Islet of Langerhans (tissue), 1 donor: Measurements from ENCODE around the gene PDE4B.
A peak's percentile ranks its signal among the peaks of the same experiment; 100 is the strongest.

Source experiments
- FAIRE-seq: peaks from one replicate; lab custom pipeline; 2011; peaks lifted over from hg19 to GRCh38; lab: Jason Lieb, UNC

PDE4B gene

DNA sequence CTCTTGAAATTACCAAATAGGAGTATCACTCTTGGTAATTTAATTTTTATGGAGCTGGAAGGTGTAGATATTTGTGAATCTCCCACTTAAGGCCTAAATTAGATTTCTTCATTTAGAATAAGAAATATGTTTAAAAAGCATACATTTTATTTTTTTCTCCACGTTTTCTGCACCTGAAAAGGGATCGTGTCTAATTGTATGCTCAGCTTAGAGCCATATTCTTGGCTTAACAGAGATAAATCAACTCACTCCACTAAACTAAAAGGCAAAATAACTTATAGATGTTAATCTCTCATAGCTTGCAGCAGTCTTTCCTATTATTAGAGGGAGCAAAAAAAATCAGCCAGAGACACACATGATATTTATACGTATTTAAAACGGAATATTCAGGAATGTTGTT, 404.4 kb downstream of the PDE4B start:
- no peak for FAIRE-seq

GRCh38 chr1:66197785-66198184, 405.1 kb downstream of the PDE4B start:
- FAIRE-seq = no peak

GRCh38 chr1:66206563-66207144, 414.0 kb downstream of the PDE4B start:
- no peak for FAIRE-seq

- FAIRE-seq = peak; percentile 99
Measured at GRCh38 chr1:66207484-66207883, 414.8 kb downstream of the PDE4B start.

GRCh38 chr1:66208632-66209031, 415.9 kb downstream of the PDE4B start:
- FAIRE-seq = no peak

- FAIRE-seq = no peak
Measured at GRCh38 chr1:66210635-66211244, 418.0 kb downstream of the PDE4B start.

GRCh38 chr1:66211521-66211920, 418.8 kb downstream of the PDE4B start:
- no peak for FAIRE-seq

GRCh38 chr1:66213491-66213890, 420.8 kb downstream of the PDE4B start:
- no peak for FAIRE-seq

- no peak for FAIRE-seq
Measured at GRCh38 chr1:66214901-66215300, 422.2 kb downstream of the PDE4B start.

GRCh38 chr1:66217021-66217420, 424.3 kb downstream of the PDE4B start:
- FAIRE-seq = no peak

DNA sequence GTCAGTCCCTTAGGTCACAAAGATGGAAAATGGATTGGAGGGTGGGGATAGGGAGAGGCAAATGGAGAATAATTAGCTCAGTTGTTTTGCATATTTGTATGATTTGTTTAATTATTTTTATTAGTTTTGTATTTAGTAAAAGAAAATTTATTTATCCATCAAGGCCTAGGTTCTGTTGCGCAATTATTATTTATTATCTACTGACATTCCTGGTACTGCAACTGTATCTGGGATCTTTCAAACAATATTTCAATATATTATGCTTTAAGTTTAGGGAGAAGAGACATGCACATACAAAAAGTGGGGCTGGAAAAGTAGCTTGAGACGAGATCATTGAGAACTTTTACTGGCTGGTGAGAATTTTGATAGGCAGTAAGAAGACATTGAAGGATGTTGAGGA, 424.9 kb downstream of the PDE4B start:
- FAIRE-seq = peak; percentile 45

- no peak for FAIRE-seq
Measured at GRCh38 chr1:66220477-66220876, 427.8 kb downstream of the PDE4B start.

DNA sequence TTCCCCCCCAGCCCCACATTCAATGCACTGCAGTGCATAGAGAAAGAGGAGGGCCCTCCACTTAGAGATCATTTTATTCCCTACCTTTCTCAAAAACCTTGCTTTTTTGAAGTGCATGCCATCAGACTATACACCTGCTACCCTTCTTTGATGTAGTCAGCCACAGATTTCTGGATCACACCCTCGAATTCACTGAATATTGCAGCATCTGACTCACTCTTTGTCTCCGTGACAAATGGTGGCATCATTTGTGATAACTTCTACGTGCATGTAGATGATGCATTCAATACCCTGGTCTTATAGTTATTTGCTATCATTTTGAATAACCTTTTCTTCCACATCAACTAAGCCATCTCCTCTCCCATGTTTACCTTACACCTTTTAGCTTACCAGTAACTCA, 431.0 kb downstream of the PDE4B start:
- FAIRE-seq = no peak

DNA sequence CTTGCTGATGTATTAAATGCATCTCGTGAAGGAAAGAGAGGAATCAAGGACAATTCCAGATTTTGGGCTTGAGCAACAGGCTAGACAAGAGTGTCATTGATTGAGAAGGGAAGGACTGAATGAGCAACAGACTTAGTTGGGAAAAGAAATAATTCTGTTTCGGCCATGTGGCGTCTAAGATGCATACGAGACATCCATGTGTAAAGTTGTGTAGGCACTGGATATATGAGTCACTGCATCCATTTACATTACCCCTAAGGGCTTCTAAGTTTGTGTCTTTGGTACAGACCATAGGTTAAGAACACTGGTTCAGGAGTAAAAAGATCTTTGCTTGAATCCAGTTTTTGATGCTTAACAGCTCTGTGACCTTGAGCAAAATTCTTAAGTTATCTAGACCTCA, 434.3 kb downstream of the PDE4B start:
- FAIRE-seq = no peak

DNA sequence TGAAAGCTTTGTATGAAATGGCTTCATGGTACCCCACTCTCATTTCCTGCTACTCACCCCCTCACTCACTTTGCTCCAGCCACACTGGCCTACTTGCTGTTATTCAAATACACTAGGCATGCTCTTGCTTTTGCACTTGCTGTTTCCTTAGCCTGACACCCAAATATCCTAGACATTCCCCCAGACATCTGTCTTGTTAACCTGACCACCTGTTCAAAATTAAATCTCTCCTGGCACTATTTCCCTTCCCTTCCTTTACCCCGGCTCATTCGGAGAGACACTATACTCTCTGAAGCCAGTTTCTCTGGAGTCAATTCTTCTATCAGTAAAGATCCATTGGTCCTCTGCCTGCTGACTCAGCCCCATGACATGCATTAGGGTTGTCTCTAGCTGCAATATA, 435.3 kb downstream of the PDE4B start:
- FAIRE-seq = no peak

DNA sequence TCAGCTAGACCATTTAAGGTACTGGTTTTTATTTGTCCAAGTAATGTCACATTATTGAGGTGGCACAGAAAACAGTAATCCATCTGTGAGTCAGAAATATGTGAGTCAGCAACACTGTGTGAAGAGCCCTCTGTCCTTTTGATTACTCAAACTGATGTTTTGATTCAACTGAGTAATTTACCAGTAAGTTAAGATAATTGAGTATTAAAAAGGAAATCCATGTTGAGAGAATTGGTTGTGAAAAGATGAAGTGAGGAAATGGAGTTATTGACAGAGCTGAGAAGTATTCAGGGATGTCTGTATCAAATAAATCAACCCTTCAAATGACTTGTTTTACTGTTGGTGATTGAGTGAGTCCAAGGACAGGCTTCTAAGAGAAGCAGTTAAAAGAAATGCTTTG, 438.5 kb downstream of the PDE4B start:
- peak; percentile 97 for FAIRE-seq

- no peak for FAIRE-seq
Measured at GRCh38 chr1:66231681-66232463, 439.2 kb downstream of the PDE4B start.

GRCh38 chr1:66237042-66237441, 444.3 kb downstream of the PDE4B start:
- FAIRE-seq = no peak

DNA sequence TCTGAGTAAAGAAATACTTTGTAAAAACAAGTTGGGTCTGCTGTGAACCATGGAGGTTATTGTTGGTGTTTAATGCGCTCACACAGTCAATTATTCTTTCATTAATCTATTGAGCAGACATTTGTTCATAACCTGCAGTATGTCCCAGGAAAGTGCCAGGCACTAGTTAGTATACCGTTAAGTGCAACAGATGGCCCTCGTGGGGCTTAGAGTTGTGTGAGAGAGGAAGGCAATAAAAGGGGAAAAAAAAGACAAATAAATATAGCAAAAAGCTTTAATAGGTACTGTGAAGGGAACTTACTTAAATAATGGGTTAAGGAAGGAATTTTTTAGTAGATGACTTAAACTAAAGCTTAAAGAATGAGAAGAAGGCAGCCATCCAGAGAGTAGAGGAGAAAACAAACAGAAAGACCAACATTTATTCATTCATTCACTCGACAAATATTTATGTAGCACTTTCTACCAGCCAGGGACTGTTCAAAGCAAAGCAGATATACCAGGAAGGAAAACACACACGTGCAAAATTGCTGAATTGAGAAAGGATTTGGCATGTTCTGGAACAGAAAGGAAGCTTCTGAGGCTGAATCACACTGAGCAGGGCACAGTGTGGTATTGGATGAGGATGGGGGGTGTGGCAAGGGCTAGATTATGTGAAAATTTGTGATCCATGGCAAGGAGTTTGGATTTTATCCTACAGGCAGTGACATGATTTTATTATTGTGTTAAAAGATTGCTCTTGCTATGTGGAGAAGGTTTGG, 445.2 kb downstream of the PDE4B start:
- FAIRE-seq = no peak

DNA sequence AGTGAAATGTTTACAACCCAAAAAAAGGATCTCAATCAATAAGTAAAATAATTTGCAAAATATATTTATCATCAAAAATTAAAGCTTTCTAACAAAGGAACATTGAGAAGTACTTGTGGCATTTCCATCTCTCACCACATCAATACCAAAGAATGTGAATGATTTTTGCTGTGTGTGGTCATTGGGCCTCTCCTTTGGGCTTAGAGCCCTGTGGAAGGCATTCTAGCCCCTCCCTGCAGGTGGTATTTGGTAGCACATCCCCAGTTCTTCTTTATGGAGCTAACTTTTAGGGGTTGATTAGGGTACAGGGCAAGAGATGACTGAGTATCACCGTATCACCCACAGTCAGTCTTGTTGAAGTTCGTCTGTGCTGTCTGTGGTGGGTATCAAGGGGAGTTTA, 447.1 kb downstream of the PDE4B start:
- FAIRE-seq = no peak

DNA sequence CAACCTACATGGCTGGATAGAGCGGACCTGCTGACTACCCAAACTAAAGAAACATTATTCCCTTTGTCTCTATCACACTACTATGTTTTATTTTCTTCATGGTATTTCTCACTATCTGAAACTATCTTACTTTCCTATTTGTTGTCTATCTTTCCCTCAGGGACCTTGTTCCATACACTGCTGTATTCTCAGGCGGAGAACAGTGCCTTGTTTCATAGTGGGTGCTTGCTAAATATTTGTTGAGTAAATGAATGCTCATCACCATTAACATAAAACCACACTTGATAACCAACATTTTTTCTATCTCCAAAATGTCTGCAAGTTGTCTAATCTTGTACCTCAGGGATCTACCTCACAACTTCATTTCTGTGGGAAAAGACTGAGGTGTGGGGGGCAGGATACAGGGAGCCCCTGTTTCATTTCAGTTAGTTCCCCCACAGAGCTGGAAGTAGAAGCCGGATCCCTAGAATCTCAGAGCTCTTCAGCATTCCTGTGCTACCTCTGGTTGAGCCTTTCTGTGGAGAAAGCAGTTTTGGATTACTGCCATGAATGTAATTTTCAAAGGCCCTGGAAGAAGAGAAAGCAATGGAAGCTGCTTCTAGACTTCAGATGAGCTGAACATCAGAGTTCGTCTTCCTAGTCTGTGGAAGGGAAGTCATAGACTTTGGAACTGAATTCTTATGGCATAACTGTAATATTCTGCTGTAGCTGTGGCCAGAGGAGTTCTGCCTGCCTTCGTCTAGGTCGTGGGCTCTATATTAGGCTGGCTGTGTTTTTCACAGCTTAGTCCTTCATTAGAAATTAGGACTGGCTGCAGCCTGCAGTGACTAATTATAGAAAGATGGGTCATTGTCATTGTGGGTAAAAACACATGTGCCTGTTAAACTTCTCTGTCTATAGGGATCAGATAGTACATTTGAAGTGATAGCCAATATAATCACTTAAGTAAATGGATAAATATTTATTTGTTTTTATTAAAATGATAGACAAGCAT, 448.1 kb downstream of the PDE4B start:
- no peak for FAIRE-seq
